GM20000 (cell line): ENCODE data around the gene DUSP12.

Experiments used
- DNase-seq: peaks from one replicate; pipeline ENCODE4 v3.0.0; 2012; ENCODE audit warnings: low spot score
- TF ChIP-seq, protein P1 (sequence below): IDR thresholded peaks from 2 replicates; pipeline ENCODE4 v1.5.1; 2012; ENCODE audit warnings: mild to moderate bottlenecking, control low read depth; ENCODE audit errors: extremely low read depth, missing control alignments

DUSP12 gene

DNA sequence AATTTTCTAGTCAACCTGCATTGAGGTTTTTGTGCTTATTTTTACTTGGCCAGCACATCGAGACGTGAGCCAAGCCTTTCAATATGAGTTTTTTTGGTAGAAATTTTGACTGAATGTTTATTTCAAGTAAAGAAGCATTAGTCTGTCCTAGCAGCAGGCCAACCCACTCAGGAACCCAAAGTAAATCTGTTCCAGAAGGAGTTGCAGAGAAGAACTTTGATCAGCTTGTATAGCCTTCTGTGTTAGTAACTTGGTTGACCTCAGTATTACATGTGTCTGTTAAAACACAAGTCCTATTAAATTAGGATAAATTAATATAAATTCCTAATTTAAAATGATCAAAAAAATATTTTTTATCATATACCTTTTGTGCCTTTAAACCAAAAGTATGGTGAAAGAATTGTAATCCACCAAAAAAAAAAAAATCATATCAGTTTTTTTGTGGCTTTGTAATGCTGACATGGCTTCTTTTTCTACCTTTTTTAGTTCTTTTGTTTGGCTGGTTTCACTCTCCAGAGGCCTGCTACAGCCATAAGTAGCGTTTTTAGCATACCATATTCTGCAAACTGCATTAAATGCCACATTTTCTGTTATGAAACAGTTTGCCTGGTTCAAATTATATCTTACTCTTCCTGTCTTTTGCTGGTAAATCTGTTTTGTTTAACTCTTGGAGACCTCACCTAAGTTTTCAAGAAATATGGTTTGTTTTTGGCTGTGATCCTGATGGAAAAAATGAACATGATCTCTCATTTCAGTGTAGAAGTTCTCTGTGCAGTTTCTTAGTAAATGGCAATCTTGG is 56.0 kb downstream of the DUSP12 start:
- TF ChIP-seq, protein P1, sequence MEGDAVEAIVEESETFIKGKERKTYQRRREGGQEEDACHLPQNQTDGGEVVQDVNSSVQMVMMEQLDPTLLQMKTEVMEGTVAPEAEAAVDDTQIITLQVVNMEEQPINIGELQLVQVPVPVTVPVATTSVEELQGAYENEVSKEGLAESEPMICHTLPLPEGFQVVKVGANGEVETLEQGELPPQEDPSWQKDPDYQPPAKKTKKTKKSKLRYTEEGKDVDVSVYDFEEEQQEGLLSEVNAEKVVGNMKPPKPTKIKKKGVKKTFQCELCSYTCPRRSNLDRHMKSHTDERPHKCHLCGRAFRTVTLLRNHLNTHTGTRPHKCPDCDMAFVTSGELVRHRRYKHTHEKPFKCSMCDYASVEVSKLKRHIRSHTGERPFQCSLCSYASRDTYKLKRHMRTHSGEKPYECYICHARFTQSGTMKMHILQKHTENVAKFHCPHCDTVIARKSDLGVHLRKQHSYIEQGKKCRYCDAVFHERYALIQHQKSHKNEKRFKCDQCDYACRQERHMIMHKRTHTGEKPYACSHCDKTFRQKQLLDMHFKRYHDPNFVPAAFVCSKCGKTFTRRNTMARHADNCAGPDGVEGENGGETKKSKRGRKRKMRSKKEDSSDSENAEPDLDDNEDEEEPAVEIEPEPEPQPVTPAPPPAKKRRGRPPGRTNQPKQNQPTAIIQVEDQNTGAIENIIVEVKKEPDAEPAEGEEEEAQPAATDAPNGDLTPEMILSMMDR = no peak
- no peak for DNase-seq
